Naive thymus-derived CD4-positive, alpha-beta T cell (primary cell): ENCODE measurements around the gene MEIOB. TPM values are rescaled to one million over a fixed set of nuclear protein-coding genes. Genes with fewer than 3 reads are reported as not detected.
"Not testable (repeated sequence)": the region's sequence is repeated elsewhere in the genome, so short reads cannot be mapped to it uniquely, and the experiment has no call there.

Source experiments
- ATAC-seq: fragments of 150-1000 bp; cut with Tn5 transposase; 2 replicates; pipeline ENCODE4 v1.10.0; 2021; ENCODE audit warnings: mild to moderate bottlenecking, moderate library complexity
- CTCF ChIA-PET: fragments of 350-600 bp; sonication (Branson Sonifier 250); formaldehyde crosslinking; loops from one replicate; lab custom pipeline; 2021; ENCODE audit warnings: antibody characterized with exemption; lab: Charles Lee
- POLR2A ChIA-PET: fragments of 350-600 bp; sonication (Branson Sonifier 250); formaldehyde crosslinking; loops from one replicate; lab custom pipeline; 2021; ENCODE audit warnings: antibody characterized with exemption, inconsistent platforms; lab: Charles Lee
- DNase-seq, 9 donors: peaks; one replicate each; pipeline versions ENCODE4 v3.0.0 to v3.0.0-alpha.2; 2020 to 2022; ENCODE audit warnings: mixed read lengths in 1 of 9
- H3K27ac ChIP-seq: one replicate; pipeline ENCODE4 v1.7.0; 2013; ENCODE audit warnings: mild to moderate bottlenecking, low read depth, low read length, moderate library complexity
- H3K27me3 ChIP-seq, 2 donors: one replicate each; pipeline ENCODE4 v1.7.0; 2013; ENCODE audit warnings: low read length in 2 of 2, mild to moderate bottlenecking in 2 of 2, moderate library complexity in 2 of 2; ENCODE audit not compliant: control insufficient read depth in 2 of 2, insufficient read depth in 2 of 2
- H3K36me3 ChIP-seq, 3 experiments: 1 replicate in 2 of 3; 2 replicates in 1 of 3; pipeline ENCODE4 v1.7.0; 2013; ENCODE audit warnings: low read length in 3 of 3, mild to moderate bottlenecking in 3 of 3, moderate library complexity in 1 of 3; ENCODE audit not compliant: insufficient read depth in 3 of 3, control insufficient read depth in 2 of 3
- H3K4me1 ChIP-seq, 2 donors: one replicate each; pipeline ENCODE4 v1.7.0; 2013; ENCODE audit warnings: low read length in 2 of 2, mild to moderate bottlenecking in 2 of 2, moderate library complexity in 1 of 2; ENCODE audit not compliant: control insufficient read depth in 2 of 2, insufficient read depth in 2 of 2
- H3K4me3 ChIP-seq: 2 replicates; pipeline ENCODE4 v1.7.0; 2013; ENCODE audit warnings: mild to moderate bottlenecking, low read length
- H3K9me3 ChIP-seq, 3 experiments: 1 replicate in 2 of 3; 2 replicates in 1 of 3; pipeline ENCODE4 v1.7.0; 2013; ENCODE audit warnings: low read length in 3 of 3; ENCODE audit not compliant: control insufficient read depth in 2 of 3
- H3K27ac Mint-ChIP-seq, 9 donors: one replicate each; pipeline ENCODE4 v1.8.0; 2020 to 2022; ENCODE audit warnings: mixed read lengths in 9 of 9, mild to moderate bottlenecking in 8 of 9, moderate library complexity in 5 of 9, inconsistent platforms in 2 of 9
- H3K27me3 Mint-ChIP-seq, 5 donors: one replicate each; pipeline ENCODE4 v1.8.0; 2021 to 2022; ENCODE audit warnings: mixed read lengths in 5 of 5, mild to moderate bottlenecking in 1 of 5
- H3K36me3 Mint-ChIP-seq, 5 donors: one replicate each; pipeline ENCODE4 v1.8.0; 2020 to 2022; ENCODE audit warnings: mixed read lengths in 5 of 5, mild to moderate bottlenecking in 3 of 5, inconsistent platforms in 1 of 5
- H3K4me1 Mint-ChIP-seq, 7 donors: one replicate each; pipeline ENCODE4 v1.8.0; 2020 to 2022; ENCODE audit warnings: mixed read lengths in 7 of 7, mild to moderate bottlenecking in 3 of 7, inconsistent platforms in 1 of 7
- H3K4me3 Mint-ChIP-seq, 10 donors: one replicate each; pipeline ENCODE4 v1.8.0; 2020 to 2022; ENCODE audit warnings: mild to moderate bottlenecking in 10 of 10, mixed read lengths in 10 of 10, moderate library complexity in 6 of 10, inconsistent platforms in 2 of 10
- H3K9me3 Mint-ChIP-seq, 11 donors: one replicate each; pipeline ENCODE4 v1.8.0; 2020 to 2022; ENCODE audit warnings: mixed read lengths in 11 of 11, mild to moderate bottlenecking in 4 of 11, inconsistent platforms in 1 of 11, moderate library complexity in 1 of 11
- intact Hi-C, 2 donors: fragments of 100-400 bp; cut with micrococcal nuclease; formaldehyde crosslinking; loops; one replicate each; pipeline ENCODE4 v1.15.1; 2023
- polyA plus RNA-seq, 2 donors: library from polyadenylated mRNA; unstranded; fragments of 300-500 nt; fragmentation: Illumina TruSeq; gene quantifications; one replicate each; pipeline ENCODE4 v1.2.3, GENCODE V29; 2021
- total RNA-seq, 6 experiments: library from RNA in 5 of 6; stranded (reverse) in 5 of 6; gene quantifications; 1 replicate in 5 of 6; 2 replicates in 1 of 6; pipeline ENCODE4 v1.2.3 and lab custom pipeline; 2021 to 2026

Gene MEIOB
- total RNA-seq (not detected), polyA plus RNA-seq (not detected), total RNA-seq (lab: John Stamatoyannopoulos, UW) (not detected)

DNA sequence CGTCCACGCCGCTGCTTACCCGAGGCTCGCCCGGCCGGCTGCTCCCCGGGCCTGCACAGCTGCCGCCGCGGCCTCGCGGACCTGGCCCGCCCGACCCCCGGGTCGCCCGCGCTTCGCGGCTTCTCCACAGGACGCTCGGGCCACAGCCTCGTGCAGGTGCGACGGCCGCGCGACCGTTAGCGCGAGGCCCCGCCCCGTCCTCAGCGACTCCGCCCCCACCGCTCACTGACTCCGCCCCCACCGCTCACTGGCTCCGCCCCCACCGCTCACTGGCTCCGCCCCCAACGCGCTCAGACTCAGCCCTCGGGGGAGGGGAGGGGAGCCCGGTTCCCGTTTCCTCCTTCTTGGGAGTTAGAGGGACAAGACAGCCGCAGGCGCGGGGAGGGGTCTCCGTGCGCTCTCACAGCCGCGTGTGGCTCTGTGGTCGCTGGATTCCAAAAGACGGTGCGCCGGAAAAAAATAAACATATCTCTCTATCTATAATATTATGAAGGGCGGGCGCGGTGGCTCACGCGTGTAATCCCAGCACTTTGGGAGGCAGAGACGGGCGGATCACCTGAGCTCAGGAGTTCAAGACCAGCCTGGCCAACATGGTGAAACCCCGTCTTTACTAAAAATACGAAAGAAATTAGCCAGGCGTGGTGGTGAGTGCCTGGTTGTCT is at the start of gene MEIOB:
Gene MEIOB, minus strand, starts transcription at position 191 of the 662 bp plus-strand sequence. CDS start 3,989 bp downstream, outside the sequence.
- ATAC-seq (peak; percentile 85), DNase-seq (peak in 6 of 9 donors; percentile 4 to 62 (median 28))
- no peaks in the 10 kb centered on the region for H3K27me3 ChIP-seq
- H3K36me3 ChIP-seq, result no peaks in the 10 kb centered on the region
- Mint-ChIP-seq H3K9me3 (peaks cover 0 to 3% (median 0%) of the 10 kb centered on the region in 11 donors), H3K36me3 (peaks cover 0 to 4% (median 0%) of the 10 kb centered on the region in 5 donors), H3K27me3 (peaks cover 13 to 26% (median 22%) of the 10 kb centered on the region in 5 donors), H3K4me3 (peak within 1 kb of the TSS; percentile 25 to 87 (median 72)), H3K27ac (no peak within 1 kb of the TSS), H3K4me1 (peaks cover 0 to 6% (median 5%) of the 10 kb centered on the region in 7 donors)
- ChIA-PET CTCF (no interaction called here), POLR2A (no interaction called here)
- H3K4me3 ChIP-seq, result no peak within 1 kb of the TSS
- no peaks in the 10 kb centered on the region for H3K9me3 ChIP-seq
- no peak within 1 kb of the TSS for H3K27ac ChIP-seq
- H3K4me1 ChIP-seq, result no peaks in the 10 kb centered on the region
- intact Hi-C loops, result no loop called here

DNA sequence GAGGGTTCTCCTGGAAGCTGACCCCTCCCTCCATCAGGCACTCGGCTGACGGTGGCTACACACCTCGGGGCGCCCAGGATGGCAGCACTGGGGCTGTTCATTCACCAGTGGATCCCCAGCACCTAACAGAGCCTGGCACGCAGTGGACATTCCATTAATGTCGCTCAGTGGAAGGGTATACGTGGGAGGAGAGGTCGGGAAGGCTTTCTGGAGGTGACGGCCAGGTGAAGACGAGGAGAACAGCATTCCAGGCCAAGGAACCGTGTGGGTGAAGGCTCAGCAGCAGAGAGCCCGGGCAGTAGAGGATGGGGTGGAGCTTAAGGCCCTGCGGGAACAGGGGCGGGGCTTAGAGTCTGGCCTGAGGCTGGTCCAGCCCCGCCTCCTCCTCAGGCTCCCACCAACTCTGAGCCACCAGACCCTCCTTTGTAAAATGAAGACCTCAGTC is 48.8 kb upstream of the MEIOB start:
- Histone ChIP-seq H3K27ac (no peak overlapping the region), H3K4me3 (no peak overlapping the region), H3K9me3 (no peaks in the 10 kb centered on the region), H3K27me3 (peaks cover 2 to 4% of the 10 kb centered on the region in 2 donors), H3K4me1 (no peaks in the 10 kb centered on the region), H3K36me3 (no peaks in the 10 kb centered on the region)
- Mint-ChIP-seq H3K9me3 (no peaks in the 10 kb centered on the region), H3K27me3 (peaks cover 42 to 74% (median 50%) of the 10 kb centered on the region in 5 donors), H3K27ac (no peak overlapping the region), H3K4me1 (peaks cover 0 to 10% (median 3%) of the 10 kb centered on the region in 7 donors), H3K4me3 (no peak overlapping the region), H3K36me3 (peaks cover 0 to 5% (median 0%) of the 10 kb centered on the region in 5 donors)
- no peak for DNase-seq
- ChIA-PET POLR2A (no interaction called here), CTCF (interaction anchor here (0.5 kb wide), 1 partner anchor 222 kb away, joined by 7 read pairs; no protein-coding TSS in a partner anchor)
- intact Hi-C loops, result loop anchor here in 1 of 2 donors (10.0 kb wide), 1 partner anchor 396 kb away; no protein-coding TSS in a partner anchor
- no peak for ATAC-seq

GRCh38 chr16:1920122-1920521 is 48.2 kb upstream of the MEIOB start:
- peaks cover 42 to 80% (median 56%) of the 10 kb centered on the region in 5 donors for H3K27me3 Mint-ChIP-seq
- CTCF ChIA-PET, DNase-seq, H3K9me3 Mint-ChIP-seq, H3K27me3 ChIP-seq, H3K4me1 Mint-ChIP-seq, H3K27ac Mint-ChIP-seq, H3K9me3 ChIP-seq, H3K36me3 ChIP-seq, H3K36me3 Mint-ChIP-seq, H3K4me3 Mint-ChIP-seq, H3K27ac ChIP-seq, H3K4me3 ChIP-seq, H3K4me1 ChIP-seq, ATAC-seq, POLR2A ChIA-PET: not testable (repeated sequence)
- intact Hi-C loops, result loop anchor here in 1 of 2 donors (10.0 kb wide), 1 partner anchor 395 kb away; no protein-coding TSS in a partner anchor

DNA sequence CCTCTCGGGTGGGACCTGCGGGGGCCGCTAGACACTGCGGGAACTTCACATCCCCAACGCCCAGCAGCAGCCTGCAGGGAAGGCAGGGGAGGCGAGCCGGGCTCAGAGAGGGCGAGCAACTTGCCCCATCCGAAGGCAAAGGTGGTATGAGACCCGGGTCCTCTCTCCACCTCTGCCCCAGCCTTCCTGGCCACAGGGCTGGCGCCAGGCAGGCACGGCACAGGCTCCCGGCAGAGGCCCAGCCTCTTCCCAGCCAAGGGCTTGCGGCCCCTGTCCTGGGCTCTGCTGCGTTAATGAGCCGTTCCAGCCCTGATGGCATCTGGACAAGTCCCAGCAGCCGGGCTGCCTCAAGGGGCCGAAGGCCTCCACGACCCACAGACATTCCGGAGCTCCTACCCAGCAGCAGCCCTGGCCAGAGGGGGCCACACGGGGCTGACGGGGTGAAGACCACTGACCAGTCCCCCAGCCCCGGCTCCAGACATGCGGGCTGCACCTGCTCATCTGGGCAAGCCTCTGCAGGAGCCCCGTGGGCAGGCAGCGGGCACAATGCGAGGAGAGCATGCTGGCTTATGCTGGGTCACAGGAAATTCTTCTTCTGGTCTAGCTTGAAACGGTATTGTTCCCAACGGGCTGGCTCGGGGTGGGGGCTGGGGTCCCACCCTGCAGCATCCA is 47.5 kb upstream of the MEIOB start:
- H3K9me3 Mint-ChIP-seq, result no peaks in the 10 kb centered on the region

DNA sequence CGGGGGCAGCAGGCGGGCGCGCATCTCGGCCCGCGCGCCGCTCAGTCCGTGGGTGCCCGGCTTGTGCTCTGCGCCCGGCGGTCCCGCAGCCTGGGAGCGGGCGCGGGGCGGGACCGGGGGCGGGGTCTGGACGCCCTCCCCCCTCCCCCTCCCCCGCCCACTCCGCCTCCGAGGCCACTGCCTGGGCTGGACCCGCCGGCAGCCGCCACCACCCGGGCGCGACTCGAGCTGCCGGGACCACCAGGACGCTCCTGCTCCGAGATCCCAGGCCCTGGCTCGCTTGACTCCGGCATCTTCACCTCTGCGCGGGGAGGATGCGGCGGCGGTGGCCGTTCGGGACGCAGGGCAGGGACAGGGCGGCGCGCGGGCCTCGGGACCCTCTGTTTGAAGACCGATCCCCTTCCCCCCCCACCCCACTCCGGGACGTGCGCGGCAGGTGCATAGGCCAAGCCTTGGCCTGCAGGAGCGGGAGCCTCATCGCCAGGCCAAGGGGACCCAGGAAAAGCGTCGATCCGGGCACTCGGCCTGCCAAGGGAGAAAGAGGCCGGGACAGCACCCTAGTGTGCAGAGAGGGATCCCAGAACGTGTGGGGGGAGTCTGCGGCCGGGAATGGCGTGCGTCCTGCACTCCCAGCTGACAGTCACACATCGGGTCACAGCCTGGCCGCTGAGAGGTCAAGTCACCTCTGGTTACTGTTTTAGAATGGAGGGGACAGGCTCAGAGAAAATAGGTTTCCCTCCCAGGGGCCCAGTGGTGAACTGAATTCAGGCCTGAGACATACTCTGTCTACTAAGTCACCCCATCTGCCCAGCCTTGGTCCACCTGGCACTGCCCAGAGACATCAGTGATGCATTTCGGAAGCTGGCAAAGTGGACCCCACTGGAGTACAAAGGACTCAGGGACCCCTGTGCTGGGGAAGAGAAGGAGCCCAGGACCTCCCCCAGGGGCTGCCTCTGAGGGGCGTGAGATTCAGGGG is 46.7 kb upstream of the MEIOB start, which contains the start of gene HS3ST6:
Gene HS3ST6, minus strand, starts transcription at position 65 of the 976 bp plus-strand sequence. CDS start 92 bp downstream, outside the sequence.
- intact Hi-C loops, result loop anchor here in 1 of 2 donors (5.0 kb wide), 1 partner anchor 41 kb away; no protein-coding TSS in a partner anchor
- H3K9me3 Mint-ChIP-seq, result no peaks in the 10 kb centered on the region
- H3K27me3 Mint-ChIP-seq, result peaks cover 42 to 71% (median 59%) of the 10 kb centered on the region in 5 donors
- ATAC-seq (no peak), DNase-seq (no peak)
- POLR2A ChIA-PET, result no interaction called here
- peaks cover 0 to 10% (median 5%) of the 10 kb centered on the region in 7 donors for H3K4me1 Mint-ChIP-seq
- peak within 1 kb of the TSS in 1 of 10 donors; percentile 53 for H3K4me3 Mint-ChIP-seq
- Histone ChIP-seq H3K27me3 (peaks cover 2 to 4% of the 10 kb centered on the region in 2 donors), H3K4me3 (no peak within 1 kb of the TSS), H3K4me1 (no peaks in the 10 kb centered on the region), H3K9me3 (no peaks in the 10 kb centered on the region), H3K27ac (no peak within 1 kb of the TSS), H3K36me3 (no peaks in the 10 kb centered on the region)
- CTCF ChIA-PET, result no interaction called here
- H3K36me3 Mint-ChIP-seq, result peaks cover 0 to 5% (median 0%) of the 10 kb centered on the region in 5 donors
- no peak within 1 kb of the TSS for H3K27ac Mint-ChIP-seq

More for the DNA sequence above, 47.5 kb upstream of the MEIOB start:
- H3K27me3 Mint-ChIP-seq, result peaks cover 42 to 78% (median 56%) of the 10 kb centered on the region in 5 donors
- H3K4me1 ChIP-seq, result no peaks in the 10 kb centered on the region
- no peaks in the 10 kb centered on the region for H3K9me3 ChIP-seq
- no peak overlapping the region for H3K27ac Mint-ChIP-seq
- H3K4me1 Mint-ChIP-seq, result peaks cover 0 to 10% (median 5%) of the 10 kb centered on the region in 7 donors
- H3K27me3 ChIP-seq, result peaks cover 2 to 4% of the 10 kb centered on the region in 2 donors
- H3K4me3 ChIP-seq, result no peak overlapping the region
- intact Hi-C loops, result loop anchor here in 1 of 2 donors (5.0 kb wide), 1 partner anchor 42 kb away; no protein-coding TSS in a partner anchor
- no peak overlapping the region for H3K4me3 Mint-ChIP-seq
- DNase-seq (no peak), ATAC-seq (no peak)
- POLR2A ChIA-PET, result no interaction called here
- H3K36me3 Mint-ChIP-seq, result peaks cover 0 to 5% (median 0%) of the 10 kb centered on the region in 5 donors
- CTCF ChIA-PET, result no interaction called here
- no peak overlapping the region for H3K27ac ChIP-seq
- no peaks in the 10 kb centered on the region for H3K36me3 ChIP-seq
